Transverse colon (tissue), 4 donors: ENCODE measurements around the gene C19orf44.

ENCODE experiments used
- EP300 ChIP-seq: sonication (generic); formaldehyde crosslinking; IDR thresholded peaks from one replicate; pipeline ENCODE4 v1.6.1; 2017; ENCODE audit warnings: antibody characterized with exemption, low read depth
- POLR2A ChIP-seq: fragments of 450-650 bp; IDR thresholded peaks from one replicate; pipeline ENCODE4 v1.6.1; 2016; ENCODE audit warnings: antibody characterized with exemption, mild to moderate bottlenecking, moderate library complexity
- POLR2AphosphoS5 ChIP-seq, 3 donors: sonication (generic); formaldehyde crosslinking; IDR thresholded peaks; one replicate each; pipeline ENCODE4 v1.6.1; 2016; ENCODE audit warnings: antibody characterized with exemption in 3 of 3
- TF ChIP-seq, protein P1 (sequence below), 5 experiments: fragments of 200-600 bp in 3 of 5; fragments of 450-650 bp in 2 of 5; sonication (generic) in 3 of 5; IDR thresholded peaks; 1 replicate in 2 of 5; 2 replicates in 3 of 5; pipeline ENCODE4 v1.5.1; 2016 to 2017; ENCODE audit warnings: antibody characterized with exemption in 5 of 5, inconsistent platforms in 3 of 5, mild to moderate bottlenecking in 2 of 5, moderate library complexity in 1 of 5

DNA sequence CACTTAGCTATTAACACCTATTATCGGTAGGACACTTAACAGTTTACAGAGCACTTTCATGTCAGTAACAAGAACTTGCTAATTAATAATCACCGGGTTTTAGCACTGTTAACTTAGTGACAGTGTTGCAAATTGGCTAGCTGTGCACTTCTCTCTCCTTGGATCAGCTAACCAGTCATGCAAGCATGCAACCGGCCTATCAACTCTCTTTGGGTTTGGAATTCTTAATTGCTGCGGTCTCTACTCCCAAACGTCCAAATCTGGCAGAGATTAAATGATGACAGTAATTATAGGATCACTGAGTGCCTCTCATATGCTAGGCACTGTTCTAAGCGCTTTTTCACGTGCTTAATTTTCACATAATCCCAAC is 25.7 kb upstream of the C19orf44 start:
- TF ChIP-seq, protein P1, sequence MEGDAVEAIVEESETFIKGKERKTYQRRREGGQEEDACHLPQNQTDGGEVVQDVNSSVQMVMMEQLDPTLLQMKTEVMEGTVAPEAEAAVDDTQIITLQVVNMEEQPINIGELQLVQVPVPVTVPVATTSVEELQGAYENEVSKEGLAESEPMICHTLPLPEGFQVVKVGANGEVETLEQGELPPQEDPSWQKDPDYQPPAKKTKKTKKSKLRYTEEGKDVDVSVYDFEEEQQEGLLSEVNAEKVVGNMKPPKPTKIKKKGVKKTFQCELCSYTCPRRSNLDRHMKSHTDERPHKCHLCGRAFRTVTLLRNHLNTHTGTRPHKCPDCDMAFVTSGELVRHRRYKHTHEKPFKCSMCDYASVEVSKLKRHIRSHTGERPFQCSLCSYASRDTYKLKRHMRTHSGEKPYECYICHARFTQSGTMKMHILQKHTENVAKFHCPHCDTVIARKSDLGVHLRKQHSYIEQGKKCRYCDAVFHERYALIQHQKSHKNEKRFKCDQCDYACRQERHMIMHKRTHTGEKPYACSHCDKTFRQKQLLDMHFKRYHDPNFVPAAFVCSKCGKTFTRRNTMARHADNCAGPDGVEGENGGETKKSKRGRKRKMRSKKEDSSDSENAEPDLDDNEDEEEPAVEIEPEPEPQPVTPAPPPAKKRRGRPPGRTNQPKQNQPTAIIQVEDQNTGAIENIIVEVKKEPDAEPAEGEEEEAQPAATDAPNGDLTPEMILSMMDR (IDR thresholded peaks at IDR 0.05): no peak
- TF ChIP-seq POLR2AphosphoS5 (IDR thresholded peaks at IDR 0.05): no peak
- TF ChIP-seq POLR2A: no peak
- TF ChIP-seq EP300: no peak
